Measurements from ENCODE around the gene EHMT1.
"Not testable (repeated sequence)": the region's sequence is repeated elsewhere in the genome, so short reads cannot be mapped to it uniquely, and the experiment has no call there.

EHMT1 gene

GRCh38 chr9:137590469-137591383 lies 28.1 kb upstream of the EHMT1 start, which contains the start of gene ZMYND19:
Gene ZMYND19, minus strand, starts transcription at chr9:137590512. Its CDS starts 249 bp downstream, at chr9:137590263.
- DNase-seq (ENCODE audit: low read depth in 2 of 2) = peak; percentile 82 to 88

GRCh38 chr9:137592767-137593166 lies 26.0 kb upstream of the EHMT1 start:
- no peak for DNase-seq (ENCODE audit: low read depth in 2 of 2)

DNA sequence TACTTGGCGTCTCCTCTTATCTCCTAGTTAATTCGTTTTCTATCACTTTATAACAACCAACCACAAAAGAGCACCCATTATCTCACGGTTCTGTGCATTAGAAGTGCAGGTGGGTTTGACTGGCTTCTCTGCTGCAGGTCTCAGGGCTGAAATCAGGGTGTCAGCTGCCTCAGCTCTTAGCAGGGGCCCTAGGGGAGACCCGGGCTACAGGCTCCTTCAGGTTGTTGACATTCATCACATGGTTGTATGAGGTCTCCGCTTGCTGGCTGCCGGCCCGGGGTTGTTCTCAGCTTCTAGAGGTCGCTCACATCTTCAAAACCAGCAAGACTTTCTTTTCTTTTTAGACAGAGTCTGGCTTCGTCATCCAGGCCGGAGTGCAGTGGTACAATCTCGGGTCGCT lies 25.6 kb upstream of the EHMT1 start:
- DNase-seq (ENCODE audit: low read depth in 2 of 2) = no peak

- not testable (repeated sequence) for DNase-seq (ENCODE audit: low read depth in 2 of 2)
These were observed 22.2 kb upstream of the EHMT1 start for GRCh38 chr9:137596577-137596976.

DNA sequence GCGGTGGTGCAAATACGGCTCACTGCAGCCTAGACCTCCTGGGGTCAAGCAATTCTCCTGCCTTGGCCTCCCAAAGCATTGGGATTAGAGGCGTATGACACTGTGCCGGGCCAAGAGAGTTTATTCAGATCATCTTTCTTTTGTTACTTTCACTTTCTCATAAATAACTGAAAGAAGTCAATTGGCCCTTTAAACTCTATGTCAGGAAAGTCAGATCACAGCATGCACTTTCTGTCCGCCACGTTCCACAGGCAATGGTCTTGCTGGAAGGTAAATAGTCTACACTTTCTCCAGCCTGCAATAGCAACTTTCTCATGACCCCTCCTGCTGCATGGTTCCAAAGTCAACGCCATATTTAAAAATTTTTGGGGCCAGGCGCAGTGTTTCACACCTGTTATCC lies 19.9 kb upstream of the EHMT1 start:
- no peak for DNase-seq (ENCODE audit: low read depth in 2 of 2)

DNA sequence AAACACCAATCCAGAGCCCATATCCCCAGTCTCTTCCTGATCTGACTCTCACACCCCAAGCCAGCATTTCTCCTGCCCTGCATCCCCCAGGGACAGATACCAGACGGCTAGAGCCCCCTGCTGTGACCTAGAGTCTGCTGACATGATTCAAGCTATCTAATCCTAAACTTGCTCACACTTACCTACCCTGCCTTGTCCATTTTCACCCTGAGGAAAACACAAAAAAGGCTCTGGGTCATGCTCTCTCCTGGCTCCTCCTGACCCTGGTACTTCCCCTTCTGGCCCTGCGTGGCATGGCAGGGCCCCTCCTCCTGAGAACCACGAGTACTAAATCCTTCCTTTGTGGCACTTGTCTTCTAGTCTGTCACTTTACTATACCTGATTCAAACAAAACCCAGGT lies 16.1 kb upstream of the EHMT1 start:
- DNase-seq (ENCODE audit: low read depth in 2 of 2) = no peak

DNA sequence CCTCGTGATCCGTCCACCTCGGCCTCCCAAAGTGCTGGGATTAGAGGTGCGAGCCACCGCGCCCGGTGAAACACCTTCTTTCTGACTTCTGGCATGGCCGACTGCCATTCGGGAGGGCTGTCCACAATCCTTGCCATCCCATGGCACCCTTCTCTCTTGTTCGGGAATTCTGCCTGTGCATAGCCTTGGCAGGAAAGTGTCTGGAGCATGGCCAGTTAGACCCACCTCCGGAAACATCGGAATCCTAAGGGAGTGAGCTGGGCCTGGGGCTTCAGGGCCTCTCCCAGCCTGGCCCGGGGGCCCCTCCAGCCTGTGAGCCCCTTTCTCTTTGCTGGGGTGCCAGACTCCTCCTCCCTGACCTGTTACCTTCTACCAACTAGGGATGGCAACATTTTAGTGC lies 14.9 kb upstream of the EHMT1 start:
- DNase-seq (ENCODE audit: low read depth in 2 of 2) = no peak

DNA sequence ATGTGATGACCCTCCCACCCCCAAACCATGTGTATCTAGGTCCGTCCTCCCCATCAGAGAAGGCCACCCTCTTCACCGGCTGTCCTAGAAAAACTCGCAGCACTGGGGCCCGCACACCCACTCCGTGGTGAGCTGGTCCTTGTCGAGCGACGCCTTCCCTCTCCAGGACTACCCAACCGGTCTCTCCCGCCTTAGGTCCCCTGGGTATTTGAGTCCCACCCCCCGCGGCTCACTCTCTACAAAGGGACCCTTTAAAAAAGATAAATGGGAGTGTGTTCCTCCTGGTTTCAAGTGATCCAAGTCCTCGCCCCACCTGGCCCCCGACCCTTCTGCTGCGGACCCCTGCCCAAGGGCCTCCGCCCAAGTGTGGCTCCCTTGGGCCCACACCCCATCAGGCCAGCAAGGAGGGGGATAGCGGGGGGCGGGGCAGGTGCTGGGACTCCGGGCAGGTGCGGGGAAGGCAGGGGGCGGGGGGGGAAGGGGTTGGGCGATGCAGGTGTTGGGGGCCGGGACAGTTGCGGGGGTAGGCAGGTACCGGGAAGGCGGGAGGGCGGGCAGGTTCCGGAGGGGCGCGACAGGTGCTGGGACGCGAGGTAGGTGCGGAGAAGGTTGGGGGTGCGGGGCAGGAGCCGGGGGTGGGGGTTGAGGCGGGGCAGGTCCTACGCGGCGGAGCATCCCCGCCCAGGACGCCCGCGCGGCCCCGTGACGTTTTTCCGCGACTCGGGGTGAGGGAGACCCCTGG lies 14.3 kb upstream of the EHMT1 start:
- DNase-seq (ENCODE audit: low read depth in 2 of 2) = no peak

- peak; percentile 86 to 90 for DNase-seq (ENCODE audit: low read depth in 2 of 2)
These were observed 13.4 kb upstream of the EHMT1 start, which contains the start of gene ARRDC1 for GRCh38 chr9:137605121-137606004. Gene ARRDC1, plus strand, starts transcription at chr9:137605686. Its CDS starts 32 bp downstream, at chr9:137605718.

DNA sequence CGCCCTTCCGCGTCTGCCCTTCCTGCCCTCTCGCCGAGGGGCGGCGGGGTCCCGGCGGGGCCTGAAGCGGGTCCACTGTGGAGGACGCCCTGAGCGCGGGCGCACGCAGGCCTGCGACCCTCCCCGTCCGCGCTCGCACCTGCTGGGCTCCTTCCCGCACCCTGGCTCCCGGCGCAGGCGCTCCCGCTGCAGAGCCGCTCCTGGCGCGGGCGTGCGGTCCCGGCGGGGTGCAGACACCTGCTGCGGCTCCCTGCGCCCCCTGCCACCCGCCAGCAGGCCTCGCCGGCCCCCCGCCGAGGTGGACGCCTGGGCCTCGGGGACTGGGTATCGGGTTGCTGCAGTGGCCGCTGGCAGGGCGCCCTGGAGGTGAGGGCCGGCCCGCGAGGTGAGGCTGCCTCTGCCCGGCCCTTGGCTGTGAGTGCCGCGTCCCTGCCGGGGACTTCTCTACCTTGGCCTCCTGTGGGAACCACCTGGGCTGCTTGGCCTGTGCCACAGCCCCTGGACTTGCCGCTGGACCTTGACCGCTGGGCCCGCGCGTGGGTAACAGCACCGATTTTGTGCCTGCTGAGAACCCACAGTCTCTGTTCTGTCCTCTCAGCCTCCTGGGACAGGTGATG lies 12.7 kb upstream of the EHMT1 start:
- no peak for DNase-seq (ENCODE audit: low read depth in 2 of 2)

GRCh38 chr9:137606734-137607138 lies 12.1 kb upstream of the EHMT1 start:
- DNase-seq (ENCODE audit: low read depth in 2 of 2) = no peak

DNA sequence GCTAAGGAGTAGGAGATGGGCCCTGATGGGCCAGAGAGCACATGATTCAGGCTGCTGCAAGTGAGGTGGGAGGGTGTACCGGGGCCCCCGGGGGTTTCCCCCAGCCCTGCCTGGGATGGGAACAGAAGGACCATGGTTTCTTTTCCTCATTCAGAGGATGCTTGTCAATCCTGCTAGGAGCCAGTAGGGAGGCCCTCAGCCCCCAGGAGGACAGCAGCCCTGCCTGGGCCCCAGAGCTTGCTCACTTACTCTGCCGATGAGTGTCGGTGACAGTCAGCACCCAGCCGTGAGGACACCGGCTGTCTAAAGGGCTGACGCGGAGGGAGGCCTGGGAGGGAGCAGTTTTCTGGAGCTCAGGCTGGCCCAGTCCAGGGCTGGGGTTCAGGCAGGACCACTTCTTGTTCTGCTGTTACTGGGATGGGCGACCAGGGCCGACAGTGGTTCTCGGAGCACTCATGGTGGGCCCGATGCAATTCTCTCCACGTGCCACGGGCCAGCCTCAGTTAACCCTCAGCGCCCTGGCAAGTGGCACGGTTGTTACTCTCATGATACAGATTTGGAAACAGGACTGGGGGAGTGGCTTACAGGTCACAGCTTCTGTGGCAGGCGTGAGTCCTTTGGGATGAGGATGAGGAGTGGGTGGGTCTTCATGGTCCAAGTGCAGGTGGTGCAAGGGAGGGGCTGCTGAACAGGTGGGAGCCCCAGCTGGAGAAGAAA lies 11.5 kb upstream of the EHMT1 start:
- no peak for DNase-seq (ENCODE audit: low read depth in 2 of 2)

- no peak for DNase-seq (ENCODE audit: low read depth in 2 of 2)
These were observed 7.9 kb upstream of the EHMT1 start for GRCh38 chr9:137610944-137611343.

- DNase-seq (ENCODE audit: low read depth in 2 of 2) = no peak
These were observed 6.9 kb upstream of the EHMT1 start for GRCh38 chr9:137611623-137612609.

- no peak for DNase-seq (ENCODE audit: low read depth in 2 of 2)
These were observed 6.1 kb upstream of the EHMT1 start for GRCh38 chr9:137612741-137613142.

DNA sequence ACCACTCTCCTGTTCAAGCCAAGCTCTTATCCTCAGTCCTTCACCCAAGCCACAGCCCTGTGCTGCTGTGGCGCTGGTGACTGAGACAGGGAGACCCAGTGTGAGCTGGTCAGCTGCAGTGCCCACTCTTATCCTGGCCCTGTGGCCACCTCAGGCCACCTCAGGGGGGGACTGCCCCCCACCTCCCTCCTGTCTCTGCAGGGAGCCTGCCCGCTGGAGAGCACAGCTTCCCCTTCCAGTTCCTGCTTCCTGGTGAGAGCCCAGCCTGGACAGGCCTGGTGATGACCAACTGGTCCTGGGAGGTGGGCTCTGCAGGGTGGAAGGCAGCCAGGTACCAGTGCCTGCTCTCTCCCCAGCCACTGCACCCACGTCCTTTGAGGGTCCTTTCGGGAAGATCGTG lies 5.5 kb upstream of the EHMT1 start:
- DNase-seq (ENCODE audit: low read depth in 2 of 2) = no peak

DNA sequence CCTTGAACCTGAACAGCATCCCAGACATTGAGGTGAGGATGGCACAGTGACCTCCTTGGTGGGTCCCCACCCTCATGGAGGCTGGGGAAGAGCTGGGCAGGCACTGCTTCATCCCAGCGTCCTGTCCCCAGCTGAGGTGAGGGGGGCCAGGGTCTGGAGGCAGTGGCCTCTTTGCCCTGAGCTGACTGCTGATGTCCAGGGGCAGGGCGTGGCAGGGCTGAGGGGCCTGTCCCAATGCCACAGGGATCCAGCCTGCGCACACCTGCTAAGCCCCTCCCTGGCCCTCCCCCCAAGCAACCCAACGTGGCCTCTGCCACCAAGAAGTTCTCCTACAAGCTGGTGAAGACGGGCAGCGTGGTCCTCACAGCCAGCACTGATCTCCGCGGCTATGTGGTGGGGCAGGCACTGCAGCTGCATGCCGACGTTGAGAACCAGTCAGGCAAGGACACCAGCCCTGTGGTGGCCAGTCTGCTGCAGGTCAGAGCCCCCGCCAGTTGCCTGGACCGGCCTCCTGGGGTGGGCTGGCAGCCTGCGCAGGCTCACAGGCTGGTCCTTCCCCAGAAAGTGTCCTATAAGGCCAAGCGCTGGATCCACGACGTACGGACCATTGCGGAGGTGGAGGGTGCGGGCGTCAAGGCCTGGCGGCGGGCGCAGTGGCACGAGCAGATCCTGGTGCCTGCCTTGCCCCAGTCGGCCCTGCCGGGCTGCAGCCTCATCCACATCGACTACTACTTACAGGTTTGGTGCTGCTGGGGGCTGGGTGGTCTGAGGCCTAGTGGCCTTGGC lies 4.9 kb upstream of the EHMT1 start:
- no peak for DNase-seq (ENCODE audit: low read depth in 2 of 2)

DNA sequence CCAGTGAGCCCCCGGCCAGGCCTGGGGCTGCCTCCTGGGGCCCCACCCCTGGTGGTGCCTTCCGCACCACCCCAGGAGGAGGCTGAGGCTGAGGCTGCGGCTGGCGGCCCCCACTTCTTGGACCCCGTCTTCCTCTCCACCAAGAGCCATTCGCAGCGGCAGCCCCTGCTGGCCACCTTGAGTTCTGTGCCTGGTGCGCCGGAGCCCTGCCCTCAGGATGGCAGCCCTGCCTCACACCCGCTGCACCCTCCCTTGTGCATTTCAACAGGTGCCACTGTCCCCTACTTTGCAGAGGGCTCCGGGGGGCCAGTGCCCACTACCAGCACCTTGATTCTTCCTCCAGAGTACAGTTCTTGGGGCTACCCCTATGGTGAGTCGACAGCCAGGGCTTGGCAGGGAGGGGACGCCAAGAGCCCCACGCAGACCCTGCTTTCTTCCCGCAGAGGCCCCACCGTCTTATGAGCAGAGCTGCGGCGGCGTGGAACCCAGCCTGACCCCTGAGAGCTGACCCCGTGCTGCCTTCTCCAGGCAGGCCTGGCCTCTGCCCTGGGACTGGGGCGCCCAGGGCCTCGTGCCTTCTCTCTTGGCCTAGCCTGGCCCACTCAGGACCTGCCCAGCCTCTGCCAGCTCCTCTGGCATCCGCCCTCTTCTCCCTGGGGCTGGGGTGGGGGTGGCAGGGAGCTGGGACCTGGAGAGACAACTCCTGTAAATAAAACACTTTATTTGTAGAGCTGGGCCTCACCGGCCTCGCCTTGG lies 4.0 kb upstream of the EHMT1 start:
- no peak for DNase-seq (ENCODE audit: low read depth in 2 of 2)

Measured in activated CD4-positive, alpha-beta T cell treated with anti-CD3 and anti-CD28 coated beads for 24 hours (primary cell).